ENCODE measurements around the gene ATF6B.
"Not testable (repeated sequence)": the region's sequence is repeated elsewhere in the genome, so short reads cannot be mapped to it uniquely, and the experiment has no call there.

ATF6B gene

GRCh38 chr6:32151863-32152768 is 24.1 kb upstream of the ATF6B start, which contains the start of gene PRRT1:
Gene PRRT1, minus strand, starts transcription at chr6:32151939. Its CDS starts 112 bp downstream, at chr6:32151827.
- no peak for TF ChIP-seq JUND (IDR thresholded peaks at IDR 0.05; ENCODE audit: low read depth)
- DNase-seq (ENCODE audit: low read depth in 1 of 2, low spot score in 1 of 2) = no peak
- in situ Hi-C loops (cut with HindIII; ENCODE audit: low pct_unique_long_range_greater_than_20kb, low sequenced_read_pairs) = no loop called here

- in situ Hi-C loops (cut with HindIII; ENCODE audit: low pct_unique_long_range_greater_than_20kb, low sequenced_read_pairs) = no loop called here
- no peak for DNase-seq (ENCODE audit: low read depth in 1 of 2, low spot score in 1 of 2)
- no peak for TF ChIP-seq JUND (IDR thresholded peaks at IDR 0.05; ENCODE audit: low read depth)
Observed at GRCh38 chr6:32151181-32151862, 23.3 kb upstream of the ATF6B start.

GRCh38 chr6:32149932-32150870 is 22.2 kb upstream of the ATF6B start:
- TF ChIP-seq JUND (IDR thresholded peaks at IDR 0.05; ENCODE audit: low read depth) = no peak
- in situ Hi-C loops (cut with HindIII; ENCODE audit: low pct_unique_long_range_greater_than_20kb, low sequenced_read_pairs) = no loop called here
- no peak for DNase-seq (ENCODE audit: low read depth in 1 of 2, low spot score in 1 of 2)

GRCh38 chr6:32149092-32149755 is 21.2 kb upstream of the ATF6B start:
- DNase-seq (ENCODE audit: low read depth in 1 of 2, low spot score in 1 of 2) = no peak
- in situ Hi-C loops (cut with HindIII; ENCODE audit: low pct_unique_long_range_greater_than_20kb, low sequenced_read_pairs) = no loop called here
- TF ChIP-seq JUND (IDR thresholded peaks at IDR 0.05; ENCODE audit: low read depth) = no peak

- in situ Hi-C loops (cut with HindIII; ENCODE audit: low pct_unique_long_range_greater_than_20kb, low sequenced_read_pairs) = no loop called here
- no peak for TF ChIP-seq JUND (IDR thresholded peaks at IDR 0.05; ENCODE audit: low read depth)
- no peak for DNase-seq (ENCODE audit: low read depth in 1 of 2, low spot score in 1 of 2)
Observed at GRCh38 chr6:32148289-32149091, 20.4 kb upstream of the ATF6B start.

GRCh38 chr6:32147401-32148132 is 19.5 kb upstream of the ATF6B start:
- TF ChIP-seq JUND (IDR thresholded peaks at IDR 0.05; ENCODE audit: low read depth) = no peak
- in situ Hi-C loops (cut with HindIII; ENCODE audit: low pct_unique_long_range_greater_than_20kb, low sequenced_read_pairs) = no loop called here
- no peak for DNase-seq (ENCODE audit: low read depth in 1 of 2, low spot score in 1 of 2)

- no peak for DNase-seq (ENCODE audit: low read depth in 1 of 2, low spot score in 1 of 2)
- TF ChIP-seq JUND (IDR thresholded peaks at IDR 0.05; ENCODE audit: low read depth) = no peak
- in situ Hi-C loops (cut with HindIII; ENCODE audit: low pct_unique_long_range_greater_than_20kb, low sequenced_read_pairs) = no loop called here
Observed at GRCh38 chr6:32146687-32147086, 18.6 kb upstream of the ATF6B start.

- no peak for DNase-seq (ENCODE audit: low read depth in 1 of 2, low spot score in 1 of 2)
- in situ Hi-C loops (cut with HindIII; ENCODE audit: low pct_unique_long_range_greater_than_20kb, low sequenced_read_pairs) = no loop called here
- TF ChIP-seq JUND (IDR thresholded peaks at IDR 0.05; ENCODE audit: low read depth) = no peak
Observed at GRCh38 chr6:32146287-32146686, 18.2 kb upstream of the ATF6B start.

GRCh38 chr6:32144238-32144637 is 16.2 kb upstream of the ATF6B start:
- DNase-seq (ENCODE audit: low read depth in 1 of 2, low spot score in 1 of 2); in situ Hi-C loops (cut with HindIII; ENCODE audit: low pct_unique_long_range_greater_than_20kb, low sequenced_read_pairs): not testable (repeated sequence)

- DNase-seq (ENCODE audit: low read depth in 1 of 2, low spot score in 1 of 2) = no peak
- in situ Hi-C loops (cut with HindIII; ENCODE audit: low pct_unique_long_range_greater_than_20kb, low sequenced_read_pairs) = no loop called here
- TF ChIP-seq JUND (IDR thresholded peaks at IDR 0.05; ENCODE audit: low read depth) = no peak
Observed at GRCh38 chr6:32140420-32141046, 12.5 kb upstream of the ATF6B start.

Data from T47D (cell line).